GM20000 (cell line): ENCODE data around the gene HS6ST3.
A peak's percentile ranks its signal among the peaks of the same experiment; 100 is the strongest.
"Not testable (repeated sequence)": the region's sequence is repeated elsewhere in the genome, so short reads cannot be mapped to it uniquely, and the experiment has no call there.

Source experiments
- DNase-seq: peaks from one replicate; pipeline ENCODE4 v3.0.0; 2012; ENCODE audit warnings: low spot score
- CTCF ChIP-seq: IDR thresholded peaks from 2 replicates; pipeline ENCODE4 v1.5.1; 2012; ENCODE audit warnings: mild to moderate bottlenecking, control low read depth; ENCODE audit errors: extremely low read depth, missing control alignments

Gene HS6ST3

DNA sequence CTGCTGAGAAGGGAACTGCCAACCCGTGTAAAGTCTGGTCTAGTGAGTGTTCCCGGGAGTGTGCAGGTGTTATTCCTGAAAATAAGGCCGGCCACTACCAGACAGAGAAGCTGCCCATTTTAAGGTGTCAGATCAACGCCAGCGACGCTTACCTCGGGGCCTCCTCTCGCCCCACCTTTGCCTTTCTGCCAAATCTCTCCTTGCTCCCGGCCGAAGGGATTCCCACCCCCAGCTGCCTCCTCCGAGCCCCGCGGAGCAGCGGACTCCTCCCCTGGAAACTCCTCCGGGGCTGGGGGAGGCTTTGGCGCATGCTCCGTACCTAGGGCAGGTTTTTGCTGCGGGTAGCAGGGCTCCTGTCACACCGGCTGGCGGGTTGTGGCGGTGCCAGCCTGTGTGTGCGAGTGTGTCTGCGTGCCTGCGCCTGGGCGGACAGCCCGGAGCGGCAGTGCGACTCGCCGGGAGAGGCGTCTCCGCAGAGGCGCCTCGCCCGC lies at the start of gene HS6ST3:
TSS of gene HS6ST3 (plus strand) at position 359 of the 491 bp plus-strand sequence.
- DNase-seq, result peak; percentile 14
- no peak for TF ChIP-seq CTCF

- DNase-seq, result no peak
These were observed 48.4 kb upstream of the HS6ST3 start for GRCh38 chr13:96041326-96042110.

DNA sequence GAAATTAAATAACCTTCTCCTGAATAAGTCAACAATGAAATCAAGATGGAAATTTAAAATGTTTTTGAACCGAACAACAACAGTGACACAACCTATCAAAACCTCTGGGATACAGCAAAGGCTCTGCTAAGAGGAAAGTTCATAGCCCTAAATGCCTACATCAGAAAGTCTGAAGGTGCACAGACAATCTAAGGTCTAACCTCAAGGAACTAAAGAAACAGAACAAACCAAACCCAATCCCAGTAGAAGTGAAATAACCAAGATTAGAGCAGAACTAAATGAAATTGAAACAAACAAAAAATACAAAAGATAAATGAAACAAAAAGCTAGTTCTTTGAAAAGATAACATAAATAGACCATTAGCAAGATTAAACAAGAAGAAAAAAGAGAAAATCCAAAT lies 45.7 kb upstream of the HS6ST3 start:
- TF ChIP-seq CTCF, result no peak
- no peak for DNase-seq

More at GRCh38 chr13:96041326-96042110, 48.4 kb upstream of the HS6ST3 start:
- no peak for TF ChIP-seq CTCF

DNA sequence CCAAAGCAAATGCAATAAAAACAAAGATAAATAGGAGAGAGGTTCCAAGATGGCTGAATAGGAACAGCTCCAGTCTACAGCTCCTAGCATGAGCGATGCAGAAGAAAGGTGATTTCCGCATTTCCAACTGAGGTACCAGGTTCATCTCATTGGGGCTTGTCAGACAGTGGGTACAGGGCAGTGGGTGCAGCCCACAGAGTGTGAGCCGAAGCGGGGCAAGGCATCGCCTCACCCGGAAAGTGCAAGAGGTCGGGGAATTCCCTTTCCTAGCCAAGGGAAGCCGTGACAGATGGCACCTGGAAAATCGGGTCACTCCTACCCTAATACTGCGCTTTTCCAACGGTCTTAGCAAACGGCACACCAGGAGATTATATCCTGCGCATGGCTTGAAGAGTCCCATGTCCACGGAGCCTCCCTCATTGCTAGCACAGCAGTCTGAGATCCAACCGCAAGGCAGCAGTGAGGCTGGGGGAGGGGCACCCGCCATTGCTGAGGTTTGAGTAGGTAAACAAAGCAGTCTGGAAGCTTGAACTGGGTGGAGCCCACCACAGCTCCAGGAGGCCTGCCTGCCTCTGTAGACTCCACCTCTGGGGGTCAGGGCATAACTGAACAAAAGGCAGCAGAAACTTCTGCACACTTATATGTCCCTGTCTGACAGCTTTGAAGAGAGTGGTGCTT lies 43.3 kb upstream of the HS6ST3 start:
- DNase-seq, result not testable (repeated sequence)

GRCh38 chr13:96050955-96051354 lies 39.0 kb upstream of the HS6ST3 start:
- not testable (repeated sequence) for DNase-seq

GRCh38 chr13:96051491-96051890 lies 38.4 kb upstream of the HS6ST3 start:
- not testable (repeated sequence) for DNase-seq

DNA sequence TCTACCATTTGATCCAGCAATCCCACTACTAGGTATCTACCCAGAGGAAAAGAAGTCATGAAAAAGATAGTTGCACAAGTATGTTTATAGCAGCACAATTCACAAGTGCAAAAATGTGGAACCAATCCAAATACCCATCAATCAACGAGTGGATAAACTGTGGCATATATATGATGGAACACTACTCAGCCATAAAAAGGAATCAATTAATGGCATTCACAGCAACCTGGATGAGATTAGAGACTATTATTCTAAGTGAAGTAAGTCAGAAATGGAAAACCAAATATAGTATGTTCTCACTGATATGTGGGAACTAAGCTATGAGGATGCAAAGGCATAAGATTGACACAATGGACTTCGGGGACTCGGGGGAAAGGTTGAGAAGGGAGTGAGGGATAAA lies 38.0 kb upstream of the HS6ST3 start:
- not testable (repeated sequence) for DNase-seq

GRCh38 chr13:96052656-96053002 lies 37.3 kb upstream of the HS6ST3 start:
- no peak for TF ChIP-seq CTCF
- DNase-seq, result peak; percentile 63

GRCh38 chr13:96053003-96053703 lies 36.8 kb upstream of the HS6ST3 start, which contains the start of gene UGGT2:
Gene UGGT2 (minus strand): TSS chr13:96053401. CDS start chr13:96053312, 89 bp downstream.
- DNase-seq, result peak; percentile 98
- no peak for TF ChIP-seq CTCF
